ENCODE results near the gene ZNF655.

DNA sequence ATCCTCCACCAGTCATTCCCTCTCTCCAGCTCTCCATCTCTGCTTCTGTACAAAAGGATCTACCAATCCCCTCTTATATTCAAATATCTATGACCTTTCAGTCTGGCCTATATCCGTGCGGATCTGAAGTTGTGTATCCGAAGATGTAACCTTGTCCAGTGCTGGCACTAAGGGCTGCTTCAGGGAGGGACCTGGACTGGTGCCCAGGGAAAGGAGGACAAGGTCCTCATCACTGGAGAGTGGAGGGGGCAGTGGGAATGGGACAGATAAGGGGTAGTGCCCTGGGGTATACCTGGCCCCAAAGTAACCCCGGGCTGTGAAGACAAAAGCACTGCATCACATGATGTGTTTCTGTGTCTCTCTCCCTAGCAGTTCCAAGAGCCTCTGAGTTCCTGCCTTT, 41.4 kb downstream of the ZNF655 start:
- TF ChIP-seq CTCF (conservative IDR thresholded peaks at IDR 0.05 in 1 of 2, IDR thresholded peaks at IDR 0.05 in 1 of 2; ENCODE audit: extremely low read depth in 1 of 2, insufficient read depth in 1 of 2, low read depth in 1 of 2, low read length in 2 of 2) (no peak), EZH2 (IDR thresholded peaks at IDR 0.05; ENCODE audit: borderline replicate concordance, low read length) (no peak)
